HepG2 (cell line): Measurements from ENCODE around the gene NUBP1. TPM values are rescaled to one million over a fixed set of nuclear protein-coding genes. Genes with fewer than 3 reads are reported as not detected.

Source experiments
- ATAC-seq: fragments of 200-7000 bp; cut with Tn5 transposase; 3 replicates; pipeline ENCODE4 v1.9.1; 2020; ENCODE audit warnings: mild to moderate bottlenecking, moderate library complexity
- BruUV-seq: library from RNA; stranded (reverse); fragments of 400-500 nt; replicated peaks from 2 replicates; lab custom pipeline; 2021; lab: Mats Ljungman, UMichigan
- CTCF ChIA-PET: fragments of 300-600 bp; formaldehyde crosslinking; extraction: SDS; loops from one replicate; lab custom pipeline; 2021; ENCODE audit warnings: low total read pairs, inconsistent platforms, low intra/inter-chr PET ratio; lab: Yijun Ruan, JAX
- POLR2A ChIA-PET: fragments of 350-600 bp; sonication (Branson Sonifier 250); formaldehyde crosslinking; loops from one replicate; lab custom pipeline; 2020; ENCODE audit warnings: antibody characterized with exemption, inconsistent platforms; lab: Yijun Ruan, JAX
- DNase-seq: peaks from one replicate; pipeline ENCODE4 v3.0.0-alpha.2; 2015; ENCODE audit warnings: low spot score
- FAIRE-seq: peaks from 3 replicates; lab custom pipeline; 2011; peaks lifted over from hg19 to GRCh38; lab: Jason Lieb, UNC
- H2AFZ ChIP-seq: one replicate; pipeline ENCODE4 v1.6.1; 2011; ENCODE audit warnings: low read length, inconsistent platforms
- H3K27ac ChIP-seq: fragments of 300-600 bp; 3 replicates; pipeline ENCODE4 v1.8.0; 2011; ENCODE audit warnings: mixed run types, mild to moderate bottlenecking, mixed read lengths, low read length, inconsistent platforms; ENCODE audit not compliant: insufficient read depth; ENCODE audit errors: extremely low read length
- H3K27me3 ChIP-seq, 2 experiments: fragments of 200-600 bp in 1 of 2; 2 replicates in 1 of 2; 3 replicates in 1 of 2; pipeline versions ENCODE4 v1.6.0 to v1.8.0; 2011; ENCODE audit warnings: low read length in 2 of 2, mild to moderate bottlenecking in 2 of 2, moderate library complexity in 2 of 2, inconsistent platforms in 1 of 2; ENCODE audit not compliant: insufficient read depth in 2 of 2, control insufficient read depth in 1 of 2
- H3K36me3 ChIP-seq, 2 experiments: fragments of 200-600 bp in 1 of 2; replicated peaks in 1 of 2; 2 replicates in 1 of 2; 3 replicates in 1 of 2; pipeline versions ENCODE4 v1.5.1 to v1.8.0; 2011; ENCODE audit warnings: low read length in 2 of 2, inconsistent platforms in 1 of 2; ENCODE audit not compliant: insufficient read depth in 2 of 2, control insufficient read depth in 1 of 2
- H3K4me1 ChIP-seq: 2 replicates; pipeline ENCODE4 v1.5.1; 2012; ENCODE audit warnings: low read length, inconsistent platforms; ENCODE audit not compliant: insufficient read depth
- H3K4me2 ChIP-seq: 2 replicates; pipeline ENCODE4 v1.6.0; 2011; ENCODE audit warnings: low read depth, low read length, inconsistent platforms
- H3K4me3 ChIP-seq, 3 experiments: fragments of 200-600 bp in 1 of 3; sonication (generic), shearing (Covaris generic) in 1 of 3; replicated peaks in 1 of 3; 2 replicates each; pipeline ENCODE4 v1.5.1; 2011 to 2016; ENCODE audit warnings: low read length in 3 of 3, inconsistent platforms in 2 of 3, low read depth in 2 of 3, mild to moderate bottlenecking in 2 of 3, control low read depth in 1 of 3, mixed read lengths in 1 of 3; ENCODE audit not compliant: insufficient read depth in 1 of 3
- H3K79me2 ChIP-seq: one replicate; pipeline ENCODE4 v1.6.1; 2011; ENCODE audit warnings: low read length, inconsistent platforms; ENCODE audit not compliant: insufficient read depth
- H3K9ac ChIP-seq: 2 replicates; pipeline ENCODE4 v1.6.0; 2011; ENCODE audit warnings: mild to moderate bottlenecking, low read depth, low read length, inconsistent platforms; ENCODE audit not compliant: insufficient read depth
- H3K9me3 ChIP-seq: 2 replicates; pipeline ENCODE4 v1.5.1; 2012; ENCODE audit warnings: mild to moderate bottlenecking, low read length
- H4K20me1 ChIP-seq: 2 replicates; pipeline ENCODE4 v1.6.0; 2011; ENCODE audit warnings: inconsistent platforms, mild to moderate bottlenecking, low read length, moderate library complexity; ENCODE audit not compliant: insufficient read depth
- CHD4 ChIP-seq: fragments of 200-600 bp; sonication (generic); IDR thresholded peaks from 2 replicates; pipeline ENCODE4 v1.7.0; 2017; ENCODE audit warnings: mild to moderate bottlenecking, low read length, borderline replicate concordance
- DBP ChIP-seq: sonication (generic); formaldehyde crosslinking; IDR thresholded peaks from 2 replicates; pipeline ENCODE4 v1.4.0; 2020; ENCODE audit warnings: missing genetic modification reagents; ENCODE audit errors: not compliant biosample characterization
- E2F2 ChIP-seq: sonication (generic); formaldehyde crosslinking; IDR thresholded peaks from 2 replicates; pipeline ENCODE4 v1.4.0; 2020; ENCODE audit warnings: missing genetic modification reagents, borderline replicate concordance
- IRF1 ChIP-seq: sonication (generic); formaldehyde crosslinking; IDR thresholded peaks from 2 replicates; pipeline ENCODE4 v1.4.0; 2020; ENCODE audit warnings: low read depth, mild to moderate bottlenecking, missing genetic modification reagents
- MXD1 ChIP-seq: sonication (generic); formaldehyde crosslinking; IDR thresholded peaks from 2 replicates; pipeline ENCODE4 v1.4.0; 2020; ENCODE audit warnings: mild to moderate bottlenecking, missing genetic modification reagents
- NFAT5 ChIP-seq: sonication (generic); formaldehyde crosslinking; IDR thresholded peaks from 2 replicates; pipeline ENCODE4 v1.4.0; 2020; ENCODE audit warnings: missing genetic modification reagents
- NR0B2 ChIP-seq: sonication (generic); formaldehyde crosslinking; IDR thresholded peaks from 2 replicates; pipeline ENCODE4 v1.4.0; 2020; ENCODE audit warnings: mild to moderate bottlenecking, missing genetic modification reagents
- ZFP90 ChIP-seq: sonication (generic); formaldehyde crosslinking; IDR thresholded peaks from 2 replicates; pipeline ENCODE4 v1.8.0; 2022; ENCODE audit warnings: missing genetic modification reagents, mild to moderate bottlenecking, inconsistent platforms, borderline replicate concordance
- ZNF343 ChIP-seq: sonication (generic); formaldehyde crosslinking; IDR thresholded peaks from 2 replicates; pipeline ENCODE4 v1.4.0; 2020; ENCODE audit warnings: mild to moderate bottlenecking, missing genetic modification reagents
- ZNF503 ChIP-seq: sonication (generic); formaldehyde crosslinking; IDR thresholded peaks from 2 replicates; pipeline ENCODE4 v1.4.0; 2020; ENCODE audit warnings: missing genetic modification reagents
- ZNF605 ChIP-seq: sonication (generic); formaldehyde crosslinking; IDR thresholded peaks from 2 replicates; pipeline ENCODE4 v1.8.0; 2022; ENCODE audit warnings: mild to moderate bottlenecking, missing genetic modification reagents
- ZNF720 ChIP-seq: sonication (generic); formaldehyde crosslinking; IDR thresholded peaks from 2 replicates; pipeline ENCODE4 v1.4.0; 2020; ENCODE audit warnings: missing genetic modification reagents
- WGBS: methylation state at CpG from one replicate; pipeline ENCODE4 v1.1.6; 2017; ENCODE audit warnings: low lambda C conversion rate; 5-methylcytosine and 5-hydroxymethylcytosine counted together
- in situ Hi-C: cut with HindIII; loops from 2 replicates; pipeline ENCODE4 v1.10.0; 2017; ENCODE audit warnings: low pct_unique_long_range_greater_than_20kb; ENCODE audit not compliant: extremely low pct_ligation_motif_present
- intact Hi-C: fragments of 100-400 bp; cut with micrococcal nuclease; formaldehyde crosslinking; loops from one replicate; pipeline ENCODE4 v1.10.0; 2022; ENCODE audit not compliant: unreplicated experiment
- polyA plus RNA-seq, 8 experiments: library from polyadenylated mRNA; depleted of rRNA in 3 of 8; stranded (reverse) in 7 of 8; unstranded in 1 of 8; fragments of >200 nt; fragmentation: Illumina TruSeq in 4 of 8; extraction: Trizol in 4 of 8; gene quantifications; 2 replicates each; pipeline versions ENCODE4 v1.2.1 to v1.2.3, GENCODE V29; 2011 to 2016; ENCODE audit warnings: low read depth in 4 of 8, missing spikeins in 1 of 8, mixed read lengths in 1 of 8; ENCODE audit not compliant: insufficient read depth in 1 of 8
- total RNA-seq, 5 experiments: library from RNA; depleted of rRNA; stranded (reverse); fragments of >200 nt; fragmentation: Illumina TruSeq; extraction: Trizol; gene quantifications; 2 replicates each; pipeline ENCODE4 v1.2.3, GENCODE V29; 2016; ENCODE audit warnings: low read depth in 1 of 5

The NUBP1 gene
- total and polyA plus RNA-seq, 2 of the 13 experiments (the other 11 are each of a cell fraction or from before 2014, with no cell fraction given), result 53.5 to 70.4 TPM

- Histone ChIP-seq H3K4me3 (no peak overlapping the region), H2AFZ (no peak overlapping the region), H3K9me3 (no peaks in the 10 kb centered on the region), H3K9ac (no peak overlapping the region), H3K27ac (no peak overlapping the region), H4K20me1 (no peaks in the 10 kb centered on the region), H3K27me3 (no peaks in the 10 kb centered on the region; a peak in 1 of 5 replicates), H3K36me3 (no peaks in the 10 kb centered on the region), H3K4me2 (no peak overlapping the region), H3K79me2 (no peaks in the 10 kb centered on the region), H3K4me1 (peaks cover 45% of the 10 kb centered on the region)
- FAIRE-seq (no peak), DNase-seq (no peak), ATAC-seq (no peak)
- 71% methylated on average over 2 of the region's 2 CpGs for WGBS
- no TSS peak for BruUV-seq
- ChIA-PET POLR2A (interaction anchor here (1.5 kb wide), 1 partner anchor 221 kb away, joined by 5 read pairs; no protein-coding TSS in a partner anchor), CTCF (no interaction called here)
- in situ Hi-C loops (loop anchor here (5.0 kb wide), 1 partner anchor 181 kb away; no protein-coding TSS in a partner anchor), intact Hi-C loops (no loop called here)
- TF ChIP-seq CHD4, result no peak
- TF ChIP-seq ZNF503 (CRISPR knock-in tag), result no peak
- no peak for TF ChIP-seq MXD1 (CRISPR knock-in tag)
- no peak for TF ChIP-seq NFAT5 (CRISPR knock-in tag)
- TF ChIP-seq ZNF720 (CRISPR knock-in tag), result no peak
- TF ChIP-seq E2F2, result no peak
- no peak for TF ChIP-seq ZNF605
- no peak for TF ChIP-seq NR0B2 (CRISPR knock-in tag)
- TF ChIP-seq ZNF343, result no peak
- TF ChIP-seq DBP (CRISPR knock-in tag), result no peak
- TF ChIP-seq ZFP90 (CRISPR knock-in tag), result no peak
- TF ChIP-seq IRF1 (CRISPR knock-in tag), result no peak
Observed at GRCh38 chr16:10740845-10741208, 2.8 kb upstream of the NUBP1 start.
